ACC112 (cell line): ENCODE measurements around the gene RHBDD1.

Experiments used
- H2AFZ ChIP-seq: fragments of 200-600 bp; sonication (generic); one replicate; pipeline ENCODE4 v1.6.0; 2017; ENCODE audit warnings: antibody characterized with exemption, low read length; ENCODE audit not compliant: unreplicated experiment
- H3K27ac ChIP-seq: fragments of 200-600 bp; sonication (generic); 2 replicates; pipeline ENCODE4 v1.5.1; 2014; ENCODE audit warnings: low read depth, mild to moderate bottlenecking, antibody characterized with exemption, low read length, moderate library complexity
- H3K27me3 ChIP-seq: fragments of 200-600 bp; sonication (generic); 2 replicates; pipeline ENCODE4 v1.6.1; 2014; ENCODE audit warnings: mild to moderate bottlenecking, antibody characterized with exemption, low read length, moderate library complexity, mixed read lengths; ENCODE audit not compliant: insufficient read depth
- H3K36me3 ChIP-seq: fragments of 200-600 bp; sonication (generic); 2 replicates; pipeline ENCODE4 v1.6.1; 2016; ENCODE audit warnings: mild to moderate bottlenecking, antibody characterized with exemption, low read length, moderate library complexity, mixed read lengths; ENCODE audit not compliant: insufficient read depth
- H3K4me1 ChIP-seq: fragments of 200-600 bp; sonication (generic); one replicate; pipeline ENCODE4 v1.6.1; 2016; ENCODE audit warnings: low read length, mixed read lengths; ENCODE audit not compliant: insufficient read depth, unreplicated experiment, control insufficient read depth
- H3K4me3 ChIP-seq: fragments of 200-600 bp; sonication (generic); 2 replicates; pipeline ENCODE4 v1.5.1; 2014; ENCODE audit warnings: mild to moderate bottlenecking, low read depth, low read length
- H3K79me2 ChIP-seq: fragments of 200-600 bp; sonication (generic); one replicate; pipeline ENCODE4 v1.6.0; 2016; ENCODE audit warnings: low read length; ENCODE audit not compliant: control insufficient read depth, unreplicated experiment, insufficient read depth

Gene RHBDD1

DNA sequence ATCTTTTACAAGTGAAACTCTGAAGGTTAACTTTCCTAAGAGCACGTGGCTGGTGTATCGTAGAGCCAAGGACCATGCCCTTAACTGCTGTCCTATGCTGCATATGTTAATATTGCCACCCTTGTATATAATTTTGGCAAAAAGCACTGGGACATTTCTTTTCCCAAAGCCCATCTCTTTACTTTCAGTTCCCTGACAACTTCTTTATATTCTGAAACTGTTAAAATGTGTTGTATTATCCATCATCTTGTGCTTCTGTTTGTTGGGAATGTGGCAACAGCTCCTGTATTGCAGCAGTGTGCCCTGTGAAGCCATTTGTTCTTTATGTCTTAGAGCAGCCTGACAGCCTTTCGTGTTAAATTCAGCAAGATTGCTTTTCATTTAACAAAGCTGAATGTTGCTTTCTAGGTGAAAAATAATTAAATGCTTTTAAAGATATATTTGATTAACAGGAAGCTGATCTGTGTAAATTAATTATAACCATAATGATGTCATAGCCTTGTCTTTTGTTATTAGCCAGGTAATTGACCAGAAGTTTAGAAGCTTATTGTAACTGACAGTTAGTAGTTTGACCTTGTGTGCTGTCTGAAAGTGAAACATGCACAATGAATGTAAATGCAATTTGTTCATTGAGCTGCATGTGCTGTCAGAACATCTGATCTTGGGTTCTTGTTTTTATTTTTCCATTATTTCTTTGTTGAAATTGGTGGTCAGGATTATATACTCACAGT, 9.7 kb downstream of the RHBDD1 start:
- no peaks in the 10 kb centered on the region for H3K27me3 ChIP-seq
- H3K4me1 ChIP-seq = no peaks in the 10 kb centered on the region
- peaks cover 3% of the 10 kb centered on the region for H3K79me2 ChIP-seq
- no peak overlapping the region for H2AFZ ChIP-seq
- no peak overlapping the region for H3K4me3 ChIP-seq
- no peaks in the 10 kb centered on the region for H3K36me3 ChIP-seq
- H3K27ac ChIP-seq = no peak overlapping the region

DNA sequence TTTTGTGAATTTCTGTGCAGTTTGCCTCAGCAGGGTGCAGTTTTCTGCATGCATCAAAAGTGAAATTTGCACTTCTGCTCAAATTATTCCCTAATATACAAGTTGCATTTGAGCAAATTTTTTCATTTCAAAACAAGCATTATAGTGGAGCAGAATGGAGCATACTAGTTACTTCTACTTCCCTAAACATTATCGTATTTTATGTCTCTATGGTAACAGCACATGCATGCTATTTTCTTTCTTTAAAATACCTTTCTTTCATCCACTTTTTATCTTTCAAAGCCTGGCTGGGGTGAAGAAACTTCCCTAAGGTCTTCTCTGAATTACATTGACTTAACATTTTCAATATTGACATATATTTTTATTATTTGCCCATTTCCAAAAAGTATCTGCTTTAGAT, 11.2 kb downstream of the RHBDD1 start:
- H3K4me3 ChIP-seq = no peak overlapping the region
- no peaks in the 10 kb centered on the region for H3K27me3 ChIP-seq
- H3K36me3 ChIP-seq = no peaks in the 10 kb centered on the region
- no peak overlapping the region for H3K27ac ChIP-seq
- H2AFZ ChIP-seq = no peak overlapping the region
- no peaks in the 10 kb centered on the region for H3K4me1 ChIP-seq
- H3K79me2 ChIP-seq = peaks cover 3% of the 10 kb centered on the region

DNA sequence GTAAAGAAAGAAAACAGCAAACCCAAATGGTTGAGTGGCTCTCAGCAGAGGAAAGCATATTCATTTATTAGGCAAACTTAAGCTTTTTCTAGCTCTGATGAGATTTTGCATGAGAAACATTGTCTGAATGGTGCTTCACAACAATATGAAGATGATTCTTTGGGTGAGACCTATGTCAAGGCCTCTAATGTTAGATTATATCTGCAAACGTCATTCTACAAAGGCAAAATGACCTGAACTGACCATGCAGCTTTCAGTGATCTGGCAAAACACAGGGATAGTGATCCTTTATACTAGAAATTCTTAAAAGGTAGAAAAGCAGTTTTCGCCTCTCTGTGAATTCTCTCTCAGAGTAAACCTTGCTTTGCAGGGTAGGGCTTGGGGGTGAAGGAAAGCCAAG, 11.7 kb downstream of the RHBDD1 start:
- no peaks in the 10 kb centered on the region for H3K27me3 ChIP-seq
- peaks cover 3% of the 10 kb centered on the region for H3K79me2 ChIP-seq
- no peaks in the 10 kb centered on the region for H3K36me3 ChIP-seq
- no peak overlapping the region for H2AFZ ChIP-seq
- H3K27ac ChIP-seq = no peak overlapping the region
- H3K4me1 ChIP-seq = no peaks in the 10 kb centered on the region
- H3K4me3 ChIP-seq = no peak overlapping the region

DNA sequence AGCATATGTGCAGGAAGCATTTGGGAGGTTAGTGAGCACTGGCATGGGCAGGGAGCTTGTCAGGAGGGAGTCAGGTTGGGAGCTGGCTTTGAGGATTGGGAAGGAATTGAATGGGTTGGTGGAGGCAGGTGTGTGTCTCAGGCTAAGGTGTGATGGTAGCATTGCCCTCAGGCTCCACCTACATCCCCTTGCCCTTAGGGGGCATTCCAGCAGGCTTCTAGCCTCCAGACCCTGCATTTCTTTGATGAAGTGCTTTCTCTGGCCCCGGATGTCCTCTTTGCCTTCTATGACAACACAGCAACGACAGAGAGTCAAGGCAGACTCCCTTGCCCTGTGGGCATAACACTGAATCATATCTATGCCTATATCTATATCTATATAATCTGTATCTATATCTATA, 13.5 kb downstream of the RHBDD1 start:
- Histone ChIP-seq H3K27me3 (no peaks in the 10 kb centered on the region), H3K27ac (no peak overlapping the region), H3K4me1 (no peaks in the 10 kb centered on the region), H3K79me2 (peaks cover 3% of the 10 kb centered on the region), H2AFZ (no peak overlapping the region), H3K4me3 (no peak overlapping the region), H3K36me3 (no peaks in the 10 kb centered on the region)

DNA sequence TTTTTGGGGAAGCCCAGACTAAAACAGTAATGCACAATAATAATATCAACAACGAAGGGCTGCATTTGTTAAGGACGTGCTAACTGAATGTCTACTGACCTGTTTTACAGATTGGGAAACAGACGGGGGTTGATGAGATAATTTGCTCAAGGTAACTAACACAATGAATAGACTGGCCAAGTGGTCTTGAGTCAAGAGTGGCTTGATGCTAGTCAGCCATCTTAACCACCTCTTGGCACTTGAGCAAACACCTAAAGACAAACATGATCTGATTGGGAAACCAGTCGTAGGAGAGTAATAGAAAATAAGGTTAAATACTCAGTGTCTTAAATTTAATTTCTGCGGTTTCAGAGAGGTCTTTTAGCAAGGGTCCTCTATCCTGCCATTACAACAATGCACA, 14.2 kb downstream of the RHBDD1 start:
- H3K27ac ChIP-seq = no peak overlapping the region
- no peak overlapping the region for H2AFZ ChIP-seq
- no peak overlapping the region for H3K4me3 ChIP-seq
- no peaks in the 10 kb centered on the region for H3K4me1 ChIP-seq
- H3K27me3 ChIP-seq = no peaks in the 10 kb centered on the region
- H3K36me3 ChIP-seq = no peaks in the 10 kb centered on the region
- no peaks in the 10 kb centered on the region for H3K79me2 ChIP-seq

DNA sequence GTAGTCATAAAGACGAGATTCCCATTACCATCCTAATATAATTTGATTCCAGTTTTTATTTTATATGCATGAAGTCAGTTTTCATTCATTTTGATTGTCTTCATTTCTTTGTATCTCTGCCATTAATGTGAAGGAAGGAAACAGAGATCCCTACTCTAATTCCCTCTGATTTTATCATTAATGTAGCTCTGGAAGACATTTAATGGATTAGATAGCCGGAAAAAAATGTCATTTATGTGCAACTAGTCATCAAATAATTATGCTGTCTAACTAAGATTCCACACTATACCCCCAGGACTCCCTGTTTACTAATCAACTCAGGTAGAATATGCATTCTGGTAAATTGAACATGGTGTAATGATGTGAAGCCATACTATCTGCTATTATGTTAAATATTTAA, 19.9 kb downstream of the RHBDD1 start:
- H3K36me3 ChIP-seq = no peaks in the 10 kb centered on the region
- no peaks in the 10 kb centered on the region for H3K79me2 ChIP-seq
- H2AFZ ChIP-seq = no peak overlapping the region
- no peak overlapping the region for H3K4me3 ChIP-seq
- no peak overlapping the region for H3K27ac ChIP-seq
- H3K4me1 ChIP-seq = no peaks in the 10 kb centered on the region
- H3K27me3 ChIP-seq = no peaks in the 10 kb centered on the region

DNA sequence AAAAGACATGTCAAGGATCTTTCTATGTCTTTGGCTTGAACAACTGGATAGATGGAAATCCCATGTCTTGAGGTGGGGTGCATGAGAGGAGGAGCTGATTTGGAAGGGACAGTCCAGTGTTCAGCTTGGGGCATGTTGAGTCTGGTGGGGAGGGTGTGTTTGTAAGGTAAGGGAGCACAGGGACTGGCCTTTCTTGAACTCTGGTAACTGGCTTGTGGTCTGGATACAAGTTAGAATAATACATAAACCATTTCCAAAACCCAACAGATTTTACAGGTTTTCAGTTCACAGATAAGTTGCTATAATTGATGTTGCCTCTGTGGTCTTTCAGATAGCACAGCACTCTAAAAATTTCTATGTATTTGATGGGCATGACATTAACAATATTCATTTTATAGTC, 24.2 kb downstream of the RHBDD1 start:
- H3K4me1 ChIP-seq = no peaks in the 10 kb centered on the region
- H3K36me3 ChIP-seq = no peaks in the 10 kb centered on the region
- H3K4me3 ChIP-seq = no peak overlapping the region
- H3K27ac ChIP-seq = no peak overlapping the region
- H2AFZ ChIP-seq = no peak overlapping the region
- H3K27me3 ChIP-seq = no peaks in the 10 kb centered on the region
- H3K79me2 ChIP-seq = no peaks in the 10 kb centered on the region

DNA sequence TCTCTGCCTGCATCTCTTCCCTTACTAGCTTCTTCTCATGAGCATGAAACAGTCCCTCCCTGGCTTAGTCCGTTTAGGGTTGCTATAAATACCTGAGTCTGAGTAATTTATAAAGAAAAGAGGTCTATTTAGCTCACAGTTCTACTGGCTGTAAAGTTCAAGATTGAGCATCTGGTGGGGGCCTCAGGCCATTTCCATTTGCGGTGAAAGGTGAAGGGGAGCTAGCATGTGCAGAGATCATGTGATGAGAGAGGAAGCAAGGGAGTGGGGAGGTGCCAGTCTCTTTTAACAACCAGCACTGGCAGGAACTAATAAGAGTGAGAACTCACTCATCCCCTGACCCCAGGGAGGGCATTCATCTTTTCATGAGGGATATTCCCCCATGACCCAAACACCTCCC, 26.8 kb downstream of the RHBDD1 start:
- no peaks in the 10 kb centered on the region for H3K27me3 ChIP-seq
- H3K27ac ChIP-seq = no peak overlapping the region
- no peaks in the 10 kb centered on the region for H3K4me1 ChIP-seq
- no peak overlapping the region for H2AFZ ChIP-seq
- H3K79me2 ChIP-seq = no peaks in the 10 kb centered on the region
- H3K4me3 ChIP-seq = no peak overlapping the region
- H3K36me3 ChIP-seq = no peaks in the 10 kb centered on the region

DNA sequence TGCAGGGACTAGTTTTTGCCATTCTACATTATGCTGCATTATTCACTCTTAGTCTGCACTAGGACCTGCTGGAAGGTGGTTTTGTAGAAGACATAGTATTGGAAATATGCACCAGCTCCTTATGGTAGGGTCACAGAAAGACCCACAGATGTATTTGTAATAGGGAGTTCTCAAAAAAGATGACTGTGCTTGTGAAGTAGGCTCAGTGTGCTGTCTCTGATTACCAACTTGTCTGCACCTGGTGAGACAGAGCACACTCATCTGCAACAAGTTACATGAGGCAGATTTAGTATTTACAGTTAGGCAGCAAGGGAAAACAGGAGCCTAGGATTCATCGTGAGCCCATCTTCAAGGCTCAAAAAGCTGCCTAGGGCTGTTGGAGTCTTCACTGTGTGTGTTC, 29.4 kb downstream of the RHBDD1 start:
- Histone ChIP-seq H3K4me1 (no peaks in the 10 kb centered on the region), H3K27me3 (no peaks in the 10 kb centered on the region), H3K36me3 (no peaks in the 10 kb centered on the region), H3K4me3 (no peak overlapping the region), H2AFZ (no peak overlapping the region), H3K79me2 (no peaks in the 10 kb centered on the region), H3K27ac (no peak overlapping the region)

DNA sequence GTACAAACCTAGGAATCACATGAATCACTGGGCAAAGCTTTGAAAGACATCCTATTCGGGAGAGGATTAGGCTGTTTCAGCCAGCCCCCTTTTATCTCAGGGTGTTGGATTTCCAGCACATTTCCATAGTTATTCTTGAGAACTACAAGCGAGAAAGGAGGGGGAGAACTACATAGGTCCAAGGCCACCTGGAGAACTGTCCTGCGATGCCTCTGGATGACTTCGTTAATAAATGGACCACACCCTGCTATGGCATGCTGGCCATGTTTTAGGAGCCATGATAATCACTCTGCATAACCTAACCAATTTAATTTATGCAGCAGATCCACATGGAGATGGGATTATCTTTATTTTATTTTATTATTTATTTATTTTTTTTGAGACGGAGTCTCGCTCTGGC, 29.9 kb downstream of the RHBDD1 start:
- Histone ChIP-seq H3K4me1 (no peaks in the 10 kb centered on the region), H2AFZ (no peak overlapping the region), H3K36me3 (no peaks in the 10 kb centered on the region), H3K4me3 (no peak overlapping the region), H3K27me3 (no peaks in the 10 kb centered on the region), H3K79me2 (no peaks in the 10 kb centered on the region), H3K27ac (no peak overlapping the region)

DNA sequence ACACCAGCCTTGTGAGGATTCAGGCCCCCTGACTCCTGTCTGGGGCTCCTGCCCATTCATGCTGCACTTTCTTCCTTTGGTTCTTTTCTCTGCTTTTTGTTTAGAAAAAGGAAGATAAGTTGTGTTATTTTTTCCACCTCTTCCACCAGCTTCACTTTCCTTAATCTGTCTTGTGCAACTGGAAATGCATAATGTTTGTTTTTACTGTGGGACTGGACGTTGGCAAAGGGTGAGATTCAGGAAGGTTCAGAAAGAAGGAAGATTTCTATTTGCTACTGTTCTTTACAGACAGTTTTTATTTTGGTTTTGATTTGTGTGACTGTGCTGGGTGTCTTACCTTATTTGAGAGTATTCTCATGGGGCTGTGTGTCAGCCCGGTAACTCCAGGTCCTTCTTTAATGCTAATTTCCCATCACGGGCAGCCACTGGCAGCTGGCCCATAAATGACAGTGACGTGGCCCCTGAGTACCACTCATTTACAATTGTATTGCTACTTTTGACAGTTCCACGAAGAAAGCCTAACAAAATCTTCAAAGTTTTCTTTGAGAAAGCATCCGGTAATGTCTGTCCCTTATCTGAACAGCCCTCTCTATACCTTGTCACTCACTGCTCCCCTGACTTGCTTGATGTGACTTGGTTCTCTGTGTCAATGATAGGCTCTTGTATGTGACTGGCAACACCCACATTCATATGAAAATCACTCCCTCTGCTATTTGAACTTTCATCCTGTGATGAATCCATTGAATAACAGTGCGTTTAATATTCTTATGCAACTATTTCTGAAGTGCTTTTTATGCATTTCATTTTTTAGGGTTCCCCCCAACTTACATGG, 32.7 kb downstream of the RHBDD1 start:
- no peaks in the 10 kb centered on the region; the same call in 1 of the 2 replicates for H3K36me3 ChIP-seq
- H2AFZ ChIP-seq = no peak overlapping the region
- no peaks in the 10 kb centered on the region for H3K79me2 ChIP-seq
- H3K4me3 ChIP-seq = no peak overlapping the region
- H3K27me3 ChIP-seq = no peaks in the 10 kb centered on the region
- no peak overlapping the region for H3K27ac ChIP-seq
- no peaks in the 10 kb centered on the region for H3K4me1 ChIP-seq
